GM12872 (cell line): ENCODE measurements around the gene JAK1.

Source experiments
- CTCF ChIP-seq: IDR thresholded peaks from 3 replicates; pipeline ENCODE4 v1.5.1; 2011; ENCODE audit warnings: low read depth, mild to moderate bottlenecking, low read length, moderate library complexity; ENCODE audit not compliant: insufficient read depth

The JAK1 gene

GRCh38 chr1:64845831-64846425 lies 120.4 kb downstream of the JAK1 start:
- no peak for TF ChIP-seq CTCF

- no peak for TF ChIP-seq CTCF
Measured at GRCh38 chr1:64844609-64845008, 121.7 kb downstream of the JAK1 start.

GRCh38 chr1:64844175-64844574 lies 122.2 kb downstream of the JAK1 start:
- no peak for TF ChIP-seq CTCF

- TF ChIP-seq CTCF: no peak
Measured at GRCh38 chr1:64843675-64844074, 122.7 kb downstream of the JAK1 start.

- no peak for TF ChIP-seq CTCF
Measured at GRCh38 chr1:64842224-64842623, 124.1 kb downstream of the JAK1 start.

GRCh38 chr1:64841330-64842065 lies 124.9 kb downstream of the JAK1 start:
- no peak for TF ChIP-seq CTCF

- TF ChIP-seq CTCF: no peak
Measured at GRCh38 chr1:64839732-64840405, 126.5 kb downstream of the JAK1 start.
